Adrenal gland (tissue), 12 donors: ENCODE measurements around the gene RASL10B. TPM values are rescaled to one million over a fixed set of nuclear protein-coding genes. Genes with fewer than 3 reads are reported as not detected.
A peak's percentile ranks its signal among the peaks of the same experiment; 100 is the strongest.

Source experiments
- DNase-seq, 7 donors: peaks; one replicate each; pipeline ENCODE4 v3.0.0-alpha.2; 2019 to 2020
- H3K27ac ChIP-seq, 5 donors: fragments of 200-600 bp; sonication (generic) in 4 of 5; 1 replicate in 3 of 5; 2 replicates in 2 of 5; pipeline versions ENCODE4 v1.5.1 to v1.8.0; 2016 to 2020; ENCODE audit warnings: mild to moderate bottlenecking in 1 of 5
- H3K27me3 ChIP-seq: fragments of 200-600 bp; 2 replicates; pipeline ENCODE4 v1.8.0; 2021
- H3K36me3 ChIP-seq, 2 donors: fragments of 200-600 bp; replicated peaks in 1 of 2; 1 replicate in 1 of 2; 2 replicates in 1 of 2; pipeline versions ENCODE4 v1.5.1 to v1.8.0; 2018 to 2022
- H3K4me1 ChIP-seq, 2 donors: fragments of 200-600 bp; replicated peaks in 1 of 2; 1 replicate in 1 of 2; 2 replicates in 1 of 2; pipeline versions ENCODE4 v1.5.1 to v1.8.0; 2018 to 2021
- H3K4me3 ChIP-seq, 4 donors: fragments of 200-600 bp; sonication (generic) in 3 of 4; one replicate each; pipeline ENCODE4 v1.5.1; 2016 to 2018
- H3K9me3 ChIP-seq, 3 donors: fragments of 200-600 bp; sonication (generic) in 1 of 3; replicated peaks in 1 of 3; 1 replicate in 2 of 3; 2 replicates in 1 of 3; pipeline versions ENCODE4 v1.5.1 to v1.8.0; 2016 to 2021
- POLR2A ChIP-seq, 2 donors: fragments of 450-650 bp; IDR thresholded peaks; one replicate each; pipeline ENCODE4 v1.6.1; 2017; ENCODE audit warnings: antibody characterized with exemption in 2 of 2, mild to moderate bottlenecking in 2 of 2, moderate library complexity in 1 of 2
- WGBS, 4 donors: extraction: QIAGEN DNeasy Blood & Tissue Kit in 2 of 4; methylation state at CpG; one replicate each; pipeline versions ENCODE4 v1.1.5 to v1.1.7; 2013 to 2017; 5-methylcytosine and 5-hydroxymethylcytosine counted together
- intact Hi-C, 2 donors: fragments of 100-400 bp; cut with DNase I; formaldehyde crosslinking; loops; one replicate each; pipeline versions ENCODE4 v1.14.1 to v1.15.0; 2022 to 2023
- polyA plus RNA-seq, 3 donors: library from polyadenylated mRNA; stranded (reverse); fragments of 200-250 nt in 2 of 3; fragments of 350-450 nt in 1 of 3; fragmentation: Illumina TruSeq in 1 of 3; extraction: RNeasy Lipid Tissue Mini Kit (QIAGEN cat#74804) in 1 of 3; gene quantifications; one replicate each; pipeline ENCODE4 v1.2.3, GENCODE V29; 2013 to 2014
- total RNA-seq, 9 donors: library from RNA; depleted of rRNA in 4 of 9; stranded (reverse); fragments of >200 nt in 4 of 9; fragments of 120-200 nt in 1 of 9; fragmentation: NEBNext Ultra II Directional in 1 of 9; extraction: Animal tissue kit (Norgen Biotek cat#: 25700) in 1 of 9; gene quantifications; one replicate each; pipeline versions ENCODE4 v1.1.0 to v1.2.4, GENCODE V29; 2013 to 2023
- TF ChIP-seq, protein P1 (sequence below), 6 experiments: fragments of 450-650 bp in 4 of 6; fragments of 200-600 bp in 2 of 6; sonication (generic) in 1 of 6; IDR thresholded peaks; 1 replicate in 5 of 6; 2 replicates in 1 of 6; pipeline versions ENCODE4 v1.5.1 to v1.8.0; 2016 to 2021; ENCODE audit warnings: antibody characterized with exemption in 6 of 6, mild to moderate bottlenecking in 2 of 6, moderate library complexity in 1 of 6
- donor health status: healthy with polysubstance abuse.
- donor health status: Bipolar disorder and iron deficiency.
- donor health status: DM: yes; HTN: yes; CAD: no.
- donor health status: DM: no; HTN: no; CAD: no.
- donor health status: DM: no; HTN: no; CAD: no.
- donor health status: DM: yes; HTN: yes; CAD: no.

The RASL10B gene
- total and polyA plus RNA-seq, 12 donors: 1.1 to 8.1 (median 2.1) TPM

DNA sequence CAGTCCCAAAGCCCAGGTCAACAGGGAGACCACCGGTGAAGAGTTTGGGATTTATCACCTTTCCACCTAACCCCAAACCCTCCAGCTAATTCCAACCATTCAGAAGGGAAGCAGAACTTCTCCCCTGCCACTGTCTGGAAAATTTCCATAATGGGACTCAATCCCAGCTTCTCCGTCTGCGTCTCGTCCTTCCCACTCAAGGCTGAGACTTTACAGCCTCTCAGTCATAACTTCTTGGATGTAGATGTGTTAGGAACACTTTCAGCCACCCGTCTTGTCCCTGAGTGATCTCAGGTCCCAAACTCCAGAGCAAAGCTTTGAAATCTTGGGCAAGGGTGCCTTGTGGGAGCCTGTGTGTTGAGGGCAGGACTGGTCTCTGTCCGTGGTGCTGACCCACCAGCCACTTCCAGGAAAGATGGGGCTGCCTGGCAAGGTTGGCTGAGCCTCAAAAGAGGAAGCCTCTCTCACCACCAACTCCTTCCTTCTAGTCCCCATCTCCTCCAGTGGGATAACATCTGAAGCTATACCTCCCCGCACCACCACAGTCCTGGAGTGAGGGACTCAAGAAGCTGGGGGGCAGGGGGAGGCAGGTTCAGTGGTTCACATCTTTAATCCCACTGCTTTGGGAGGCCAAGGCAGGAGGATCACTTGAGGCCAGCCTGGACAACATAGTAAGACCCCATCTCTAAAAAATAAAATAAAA is 12.3 kb downstream of the RASL10B start:
- H3K9me3 ChIP-seq: no peaks in the 10 kb centered on the region
- WGBS, 4 donors: 40 to 56% (median 44%) methylated on average over 5 to 7 of the region's 7 CpGs
- no peaks in the 10 kb centered on the region for H3K36me3 ChIP-seq
- H3K27me3 ChIP-seq: peaks cover 26% of the 10 kb centered on the region
- peak in 4 of 7 donors; percentile 40 to 57 (median 52) for DNase-seq
- H3K4me1 ChIP-seq: peaks cover 0 to 8% of the 10 kb centered on the region in 2 donors
- no peak overlapping the region for H3K27ac ChIP-seq
- H3K4me3 ChIP-seq: no peak overlapping the region
- TF ChIP-seq, protein P1, sequence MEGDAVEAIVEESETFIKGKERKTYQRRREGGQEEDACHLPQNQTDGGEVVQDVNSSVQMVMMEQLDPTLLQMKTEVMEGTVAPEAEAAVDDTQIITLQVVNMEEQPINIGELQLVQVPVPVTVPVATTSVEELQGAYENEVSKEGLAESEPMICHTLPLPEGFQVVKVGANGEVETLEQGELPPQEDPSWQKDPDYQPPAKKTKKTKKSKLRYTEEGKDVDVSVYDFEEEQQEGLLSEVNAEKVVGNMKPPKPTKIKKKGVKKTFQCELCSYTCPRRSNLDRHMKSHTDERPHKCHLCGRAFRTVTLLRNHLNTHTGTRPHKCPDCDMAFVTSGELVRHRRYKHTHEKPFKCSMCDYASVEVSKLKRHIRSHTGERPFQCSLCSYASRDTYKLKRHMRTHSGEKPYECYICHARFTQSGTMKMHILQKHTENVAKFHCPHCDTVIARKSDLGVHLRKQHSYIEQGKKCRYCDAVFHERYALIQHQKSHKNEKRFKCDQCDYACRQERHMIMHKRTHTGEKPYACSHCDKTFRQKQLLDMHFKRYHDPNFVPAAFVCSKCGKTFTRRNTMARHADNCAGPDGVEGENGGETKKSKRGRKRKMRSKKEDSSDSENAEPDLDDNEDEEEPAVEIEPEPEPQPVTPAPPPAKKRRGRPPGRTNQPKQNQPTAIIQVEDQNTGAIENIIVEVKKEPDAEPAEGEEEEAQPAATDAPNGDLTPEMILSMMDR (IDR thresholded peaks at IDR 0.05): no peak
- no peak for TF ChIP-seq POLR2A (IDR thresholded peaks at IDR 0.05)
- intact Hi-C loops: loop anchor here in 1 of 2 donors (2.0 to 10.0 kb wide), 2 partner anchors 133 to 579 kb away; no protein-coding TSS in a partner anchor

DNA sequence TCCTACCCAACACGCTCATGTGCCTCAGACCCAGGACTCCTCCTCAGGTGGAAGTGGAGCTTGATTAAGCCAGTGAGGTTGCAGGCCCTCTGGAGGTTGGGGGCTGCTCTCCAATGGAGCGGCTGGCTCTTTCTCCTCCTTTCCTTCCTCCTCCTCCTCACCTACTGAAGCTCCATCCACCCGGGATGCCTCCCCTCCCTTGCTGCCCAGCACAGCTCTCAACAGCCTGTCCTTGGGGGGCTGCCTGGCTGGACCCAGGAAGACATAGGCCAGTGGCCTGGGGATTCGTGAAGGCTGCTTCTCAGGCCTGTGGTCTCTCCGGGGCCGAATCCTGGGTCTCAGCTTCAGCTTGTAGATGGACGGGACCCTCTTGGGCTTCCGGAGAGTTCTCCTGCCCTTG is 13.4 kb downstream of the RASL10B start:
- Histone ChIP-seq H3K27me3 (peaks cover 36% of the 10 kb centered on the region), H3K9me3 (no peaks in the 10 kb centered on the region), H3K4me1 (peaks cover 0 to 8% of the 10 kb centered on the region in 2 donors), H3K27ac (no peak overlapping the region), H3K4me3 (no peak overlapping the region), H3K36me3 (no peaks in the 10 kb centered on the region)
- TF ChIP-seq, protein P1 (IDR thresholded peaks at IDR 0.05): no peak
- TF ChIP-seq POLR2A (IDR thresholded peaks at IDR 0.05): no peak
- intact Hi-C loops: loop anchor here (2.0 to 10.0 kb wide), 4 partner anchors 133 to 580 kb away; no protein-coding TSS in a partner anchor
- no peak for DNase-seq
- WGBS, 4 donors: 58 to 92% (median 78%) methylated on average over 7 to 8 of the region's 8 CpGs

DNA sequence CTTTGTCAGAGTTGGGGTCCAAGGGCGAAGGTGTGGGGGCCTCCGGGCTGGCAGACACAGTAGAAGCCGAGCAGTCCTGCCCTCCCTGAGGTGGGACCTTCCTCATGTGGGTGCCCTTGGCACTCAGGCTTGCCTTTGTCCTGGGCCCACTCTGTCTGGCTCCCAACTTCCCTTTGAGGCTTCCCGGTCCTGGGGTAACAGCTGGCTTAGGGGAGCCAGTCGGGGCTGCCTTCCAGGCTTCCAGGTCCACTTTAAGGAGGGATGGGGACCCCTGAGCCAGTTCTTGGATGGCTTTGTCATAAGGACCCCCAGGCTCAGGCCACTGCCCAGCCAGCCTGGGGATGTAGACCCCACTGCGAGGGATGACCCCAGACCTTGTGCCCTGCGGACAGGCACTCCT is 13.8 kb downstream of the RASL10B start:
- intact Hi-C loops: loop anchor here (2.0 to 10.0 kb wide), 4 partner anchors 133 to 580 kb away; no protein-coding TSS in a partner anchor
- Histone ChIP-seq H3K4me3 (no peak overlapping the region), H3K27me3 (peaks cover 39% of the 10 kb centered on the region), H3K9me3 (no peaks in the 10 kb centered on the region), H3K27ac (no peak overlapping the region), H3K36me3 (no peaks in the 10 kb centered on the region), H3K4me1 (peaks cover 0 to 8% of the 10 kb centered on the region in 2 donors)
- WGBS, 4 donors: 82 to 100% (median 86%) methylated on average over 1 to 7 of the region's 7 CpGs
- no peak for DNase-seq
- TF ChIP-seq, protein P1 (IDR thresholded peaks at IDR 0.05): no peak
- no peak for TF ChIP-seq POLR2A (IDR thresholded peaks at IDR 0.05)

DNA sequence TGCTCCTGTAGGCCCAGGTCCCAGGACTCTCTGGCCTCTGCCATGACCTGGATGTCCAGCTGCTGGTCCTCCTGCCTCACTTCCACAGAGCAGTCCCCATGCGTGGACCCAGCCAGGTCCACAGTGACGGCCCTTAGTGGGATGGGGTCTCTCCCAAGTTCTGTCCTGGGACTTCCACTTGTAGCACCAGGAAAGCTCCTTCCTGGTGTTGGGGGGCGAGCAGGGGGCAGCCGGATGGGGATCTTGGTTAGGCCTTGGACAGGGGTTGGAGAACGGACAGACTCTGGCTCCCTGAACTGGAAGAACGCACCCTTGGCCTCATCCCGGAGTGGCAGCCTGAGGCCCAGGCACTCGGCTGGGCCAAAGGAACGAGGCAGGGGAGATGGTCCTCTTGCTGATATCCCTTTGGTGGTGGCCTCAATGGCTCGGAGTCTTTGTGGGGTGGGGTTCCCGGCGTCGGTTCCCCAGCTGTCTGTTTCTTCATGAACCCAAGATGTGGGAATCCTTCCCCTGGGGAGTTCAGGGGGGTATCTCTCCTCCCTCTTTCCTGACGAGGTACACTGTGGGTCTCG is 14.4 kb downstream of the RASL10B start:
- 67 to 91% (median 75%) methylated on average over 6 to 15 of the region's 15 CpGs for WGBS, 4 donors
- Histone ChIP-seq H3K36me3 (no peaks in the 10 kb centered on the region), H3K4me3 (no peak overlapping the region), H3K9me3 (no peaks in the 10 kb centered on the region), H3K4me1 (peaks cover 0 to 7% of the 10 kb centered on the region in 2 donors), H3K27me3 (peaks cover 40% of the 10 kb centered on the region), H3K27ac (no peak overlapping the region)
- no peak for DNase-seq
- TF ChIP-seq, protein P1 (IDR thresholded peaks at IDR 0.05): no peak
- no peak for TF ChIP-seq POLR2A (IDR thresholded peaks at IDR 0.05)
- intact Hi-C loops: loop anchor here (2.0 to 10.0 kb wide), 4 partner anchors 134 to 581 kb away; no protein-coding TSS in a partner anchor
